ENCODE measurements around the gene SF3A2. TPM values are rescaled to one million over a fixed set of nuclear protein-coding genes. Genes with fewer than 3 reads are reported as not detected.

Gene SF3A2
- total and polyA plus RNA-seq, 10 of the 15 experiments (the other 5 are each of a cell fraction or from before 2014, with no cell fraction given) = 0.33 to 143 (median 30.6) TPM

DNA sequence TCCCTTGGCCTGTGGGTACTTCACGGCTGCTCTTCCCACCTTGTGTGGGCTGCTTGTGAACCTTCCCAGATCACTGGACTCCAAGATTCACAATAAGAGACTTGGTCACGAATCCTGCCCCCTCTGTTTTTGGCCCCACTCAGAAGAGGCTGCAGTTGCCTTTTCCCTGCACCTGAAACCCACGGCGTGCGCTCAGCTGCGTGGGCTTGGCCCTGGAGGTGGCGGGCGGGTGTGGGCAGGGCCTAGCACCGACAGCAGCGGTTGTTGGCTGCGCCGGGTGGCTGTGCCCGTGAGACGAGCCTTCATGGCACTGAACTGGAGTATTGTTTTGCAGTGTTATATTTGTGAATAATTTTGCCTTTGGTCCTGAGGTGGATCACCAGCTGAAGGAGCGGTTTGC, 34.3 kb upstream of the SF3A2 start:
- POLR2A ChIA-PET = no interaction called here
- in situ Hi-C loops (cut with MboI) = no loop called here
- ATAC-seq = no peak
- no peaks in the 10 kb centered on the region for H3K4me1 ChIP-seq (ENCODE audit: control insufficient read depth, insufficient read depth, low read length)
- DNase-seq (ENCODE audit: low read depth, low spot score) = no peak
- H3K27ac ChIP-seq (ENCODE audit: control insufficient read depth, insufficient read depth) = no peak overlapping the region
- intact Hi-C loops (cut with micrococcal nuclease; ENCODE audit: unreplicated experiment) = no loop called here
- H3K4me2 ChIP-seq (ENCODE audit: control insufficient read depth, insufficient read depth) = no peak overlapping the region
- H3K36me3 ChIP-seq (ENCODE audit: control insufficient read depth in 2 of 2, insufficient read depth in 2 of 2, low read length in 1 of 2) = peaks cover 7 to 52% of the 10 kb centered on the region in 2 experiments; a peak in 3 of 4 replicates
- no TSS peak for BruUV-seq (replicated peaks)
- no peaks in the 10 kb centered on the region for H3K27me3 ChIP-seq (replicated peaks in 1 of 2; ENCODE audit: control insufficient read depth in 2 of 2, insufficient read depth in 2 of 2, low read length in 1 of 2)
- CTCF ChIA-PET = interaction anchor here (0.5 to 1.2 kb wide), 2 partner anchors 19 to 31 kb away, joined by 3 to 4 read pairs; no protein-coding TSS in a partner anchor
- FAIRE-seq = no peak
- no peak overlapping the region for H3K9ac ChIP-seq (ENCODE audit: control insufficient read depth, insufficient read depth, low read length)
- H3K79me2 ChIP-seq (ENCODE audit: control insufficient read depth, insufficient read depth, low read length) = peaks cover 3% of the 10 kb centered on the region; the same call in 1 of the 2 replicates
- SMC1A ChIA-PET (ENCODE audit: uncharacterized antibody, unreplicated experiment) = interaction anchor here (0.7 kb wide), 1 partner anchor 45 kb away, joined by 3 read pairs; no protein-coding TSS in a partner anchor
- H3K4me3 ChIP-seq = no peak overlapping the region
- no peak overlapping the region for H2AFZ ChIP-seq (ENCODE audit: control insufficient read depth, low read depth, low read length)
- TF ChIP-seq MTA3 (IDR thresholded peaks at IDR 0.05; ENCODE audit: borderline replicate concordance, low read length) = no peak
- TF ChIP-seq, protein P1, sequence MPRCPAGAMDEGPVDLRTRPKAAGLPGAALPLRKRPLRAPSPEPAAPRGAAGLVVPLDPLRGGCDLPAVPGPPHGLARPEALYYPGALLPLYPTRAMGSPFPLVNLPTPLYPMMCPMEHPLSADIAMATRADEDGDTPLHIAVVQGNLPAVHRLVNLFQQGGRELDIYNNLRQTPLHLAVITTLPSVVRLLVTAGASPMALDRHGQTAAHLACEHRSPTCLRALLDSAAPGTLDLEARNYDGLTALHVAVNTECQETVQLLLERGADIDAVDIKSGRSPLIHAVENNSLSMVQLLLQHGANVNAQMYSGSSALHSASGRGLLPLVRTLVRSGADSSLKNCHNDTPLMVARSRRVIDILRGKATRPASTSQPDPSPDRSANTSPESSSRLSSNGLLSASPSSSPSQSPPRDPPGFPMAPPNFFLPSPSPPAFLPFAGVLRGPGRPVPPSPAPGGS (IDR thresholded peaks at IDR 0.05; ENCODE audit: borderline replicate concordance, insufficient read depth, low read depth, low read length, poor library complexity, severe bottlenecking) = no peak
- no peak for TF ChIP-seq NFYB (IDR thresholded peaks at IDR 0.05; ENCODE audit: insufficient read depth, low read depth, low read length)
- TF ChIP-seq ZNF622 (IDR thresholded peaks at IDR 0.05) = no peak
- TF ChIP-seq, protein P2, sequence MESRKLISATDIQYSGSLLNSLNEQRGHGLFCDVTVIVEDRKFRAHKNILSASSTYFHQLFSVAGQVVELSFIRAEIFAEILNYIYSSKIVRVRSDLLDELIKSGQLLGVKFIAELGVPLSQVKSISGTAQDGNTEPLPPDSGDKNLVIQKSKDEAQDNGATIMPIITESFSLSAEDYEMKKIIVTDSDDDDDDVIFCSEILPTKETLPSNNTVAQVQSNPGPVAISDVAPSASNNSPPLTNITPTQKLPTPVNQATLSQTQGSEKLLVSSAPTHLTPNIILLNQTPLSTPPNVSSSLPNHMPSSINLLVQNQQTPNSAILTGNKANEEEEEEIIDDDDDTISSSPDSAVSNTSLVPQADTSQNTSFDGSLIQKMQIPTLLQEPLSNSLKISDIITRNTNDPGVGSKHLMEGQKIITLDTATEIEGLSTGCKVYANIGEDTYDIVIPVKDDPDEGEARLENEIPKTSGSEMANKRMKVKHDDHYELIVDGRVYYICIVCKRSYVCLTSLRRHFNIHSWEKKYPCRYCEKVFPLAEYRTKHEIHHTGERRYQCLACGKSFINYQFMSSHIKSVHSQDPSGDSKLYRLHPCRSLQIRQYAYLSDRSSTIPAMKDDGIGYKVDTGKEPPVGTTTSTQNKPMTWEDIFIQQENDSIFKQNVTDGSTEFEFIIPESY (IDR thresholded peaks at IDR 0.05) = no peak
- no peak for TF ChIP-seq RELA (IDR thresholded peaks at IDR 0.05; ENCODE audit: borderline replicate concordance, partially characterized antibody)
- no peak for TF ChIP-seq EP300 (IDR thresholded peaks at IDR 0.05; ENCODE audit: borderline replicate concordance in 1 of 2, control insufficient read depth in 1 of 2, low read depth in 2 of 2, low read length in 2 of 2)
- TF ChIP-seq, protein P3, sequence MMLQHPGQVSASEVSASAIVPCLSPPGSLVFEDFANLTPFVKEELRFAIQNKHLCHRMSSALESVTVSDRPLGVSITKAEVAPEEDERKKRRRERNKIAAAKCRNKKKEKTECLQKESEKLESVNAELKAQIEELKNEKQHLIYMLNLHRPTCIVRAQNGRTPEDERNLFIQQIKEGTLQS (IDR thresholded peaks at IDR 0.05; ENCODE audit: borderline replicate concordance, extremely low read depth, low read depth, low read length) = no peak
- TF ChIP-seq LARP7 (IDR thresholded peaks at IDR 0.05) = no peak
- H4K20me1 ChIP-seq (ENCODE audit: control insufficient read depth, insufficient read depth) = 0 out of 2 replicates have a peak, but pooled peaks cover 2% of the 10 kb centered on the region
- 94% methylated on average over 15 of the region's 15 CpGs for WGBS (ENCODE audit: insufficient coverage, insufficient replicate concordance, low lambda C conversion rate, missing lambda C conversion rate)
- H3K9me3 ChIP-seq (replicated peaks; ENCODE audit: control insufficient read depth, insufficient read depth, low read length) = no peaks in the 10 kb centered on the region
- RAD21 ChIA-PET (ENCODE audit: unreplicated experiment) = no interaction called here
